Breast epithelium (tissue), 4 donors: ENCODE data around the gene IMMP2L. TPM values are rescaled to one million over a fixed set of nuclear protein-coding genes. Genes with fewer than 3 reads are reported as not detected.

Experiments
- DNase-seq, 2 donors: peaks; one replicate each; pipeline ENCODE4 v3.0.0-alpha.2; 2019; ENCODE audit warnings: low spot score in 2 of 2
- H3K27ac ChIP-seq, 2 donors: fragments of 200-600 bp; sonication (generic) in 1 of 2; one replicate each; pipeline ENCODE4 v1.5.1; 2016 to 2019; ENCODE audit warnings: mild to moderate bottlenecking in 1 of 2
- H3K27me3 ChIP-seq, 2 donors: fragments of 200-600 bp; sonication (generic) in 1 of 2; one replicate each; pipeline versions ENCODE4 v1.5.1 to v1.6.0; 2017 to 2019; ENCODE audit warnings: control low read depth in 1 of 2, mild to moderate bottlenecking in 1 of 2
- H3K36me3 ChIP-seq: fragments of 200-600 bp; one replicate; pipeline ENCODE4 v1.5.1; 2019
- H3K4me1 ChIP-seq, 2 donors: fragments of 200-600 bp; sonication (generic); one replicate each; pipeline ENCODE4 v1.5.1; 2016 to 2019; ENCODE audit warnings: control low read depth in 1 of 2
- H3K4me3 ChIP-seq, 3 donors: fragments of 200-600 bp; sonication (generic); 1 replicate in 2 of 3; 2 replicates in 1 of 3; pipeline ENCODE4 v1.5.1; 2016 to 2019; ENCODE audit warnings: mild to moderate bottlenecking in 3 of 3, moderate library complexity in 2 of 3
- H3K9me3 ChIP-seq, 2 donors: fragments of 200-600 bp; sonication (generic) in 1 of 2; one replicate each; pipeline ENCODE4 v1.5.1; 2016 to 2019; ENCODE audit warnings: control low read depth in 1 of 2
- POLR2A ChIP-seq: fragments of 450-650 bp; IDR thresholded peaks from one replicate; pipeline ENCODE4 v1.6.1; 2016; ENCODE audit warnings: antibody characterized with exemption, mild to moderate bottlenecking, moderate library complexity
- POLR2AphosphoS5 ChIP-seq, 3 donors: sonication (generic); formaldehyde crosslinking; IDR thresholded peaks; one replicate each; pipeline ENCODE4 v1.6.1; 2017; ENCODE audit warnings: antibody characterized with exemption in 3 of 3
- intact Hi-C: fragments of 100-400 bp; cut with DNase I; formaldehyde crosslinking; loops from one replicate; pipeline ENCODE4 v1.15.1; 2023; ENCODE audit warnings: low total_unique reads
- total RNA-seq, 3 donors: library from RNA; depleted of rRNA; stranded (reverse); fragments of >200 nt; gene quantifications; one replicate each; pipeline ENCODE4 v1.1.0, GENCODE V29; 2016
- TF ChIP-seq, protein P1 (sequence below), 3 donors: fragments of 450-650 bp; IDR thresholded peaks; one replicate each; pipeline ENCODE4 v1.5.1; 2016 to 2017; ENCODE audit warnings: antibody characterized with exemption in 3 of 3, mild to moderate bottlenecking in 3 of 3, moderate library complexity in 3 of 3

Gene IMMP2L
- total RNA-seq, 3 donors from 2014 or later = 19.8 to 39.7 (median 30.8) TPM

DNA sequence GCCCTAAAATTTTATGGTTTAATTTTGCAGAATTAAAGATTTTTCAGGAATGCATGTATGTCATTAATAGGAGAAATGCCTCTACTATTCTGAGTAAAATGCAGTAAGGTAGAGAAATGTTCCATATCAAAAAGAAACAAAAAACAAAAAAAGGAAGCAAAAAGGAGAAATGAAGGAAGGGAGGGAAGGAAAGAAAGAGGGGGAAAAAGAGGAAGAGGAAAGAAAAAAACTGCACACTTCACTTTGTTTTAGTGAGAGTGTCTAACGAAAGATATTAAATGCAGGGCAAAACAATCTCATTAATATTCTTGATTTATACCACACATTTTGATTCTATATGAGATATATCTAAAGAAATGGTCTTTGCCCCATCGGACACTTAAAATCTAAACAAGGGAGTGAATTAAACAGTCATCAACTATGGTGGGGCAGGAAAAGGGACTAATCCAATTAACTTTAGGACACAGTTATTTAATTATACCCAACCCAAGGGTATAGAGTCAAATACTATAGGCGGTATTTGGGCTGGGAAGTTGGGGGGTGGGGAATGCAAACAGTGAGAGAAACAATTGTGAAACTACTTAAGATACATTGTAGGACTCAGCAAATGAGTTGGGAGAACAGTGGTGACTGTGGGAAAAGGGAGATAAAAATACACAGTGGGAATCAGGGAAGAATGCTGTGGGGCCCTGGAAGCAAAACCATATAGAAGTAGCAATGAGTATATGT, 27.0 kb downstream of the IMMP2L start:
- Histone ChIP-seq H3K27ac (no peak overlapping the region), H3K9me3 (no peaks in the 10 kb centered on the region), H3K4me3 (no peak overlapping the region), H3K27me3 (no peaks in the 10 kb centered on the region), H3K36me3 (no peaks in the 10 kb centered on the region), H3K4me1 (no peaks in the 10 kb centered on the region)
- TF ChIP-seq, protein P1, sequence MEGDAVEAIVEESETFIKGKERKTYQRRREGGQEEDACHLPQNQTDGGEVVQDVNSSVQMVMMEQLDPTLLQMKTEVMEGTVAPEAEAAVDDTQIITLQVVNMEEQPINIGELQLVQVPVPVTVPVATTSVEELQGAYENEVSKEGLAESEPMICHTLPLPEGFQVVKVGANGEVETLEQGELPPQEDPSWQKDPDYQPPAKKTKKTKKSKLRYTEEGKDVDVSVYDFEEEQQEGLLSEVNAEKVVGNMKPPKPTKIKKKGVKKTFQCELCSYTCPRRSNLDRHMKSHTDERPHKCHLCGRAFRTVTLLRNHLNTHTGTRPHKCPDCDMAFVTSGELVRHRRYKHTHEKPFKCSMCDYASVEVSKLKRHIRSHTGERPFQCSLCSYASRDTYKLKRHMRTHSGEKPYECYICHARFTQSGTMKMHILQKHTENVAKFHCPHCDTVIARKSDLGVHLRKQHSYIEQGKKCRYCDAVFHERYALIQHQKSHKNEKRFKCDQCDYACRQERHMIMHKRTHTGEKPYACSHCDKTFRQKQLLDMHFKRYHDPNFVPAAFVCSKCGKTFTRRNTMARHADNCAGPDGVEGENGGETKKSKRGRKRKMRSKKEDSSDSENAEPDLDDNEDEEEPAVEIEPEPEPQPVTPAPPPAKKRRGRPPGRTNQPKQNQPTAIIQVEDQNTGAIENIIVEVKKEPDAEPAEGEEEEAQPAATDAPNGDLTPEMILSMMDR (IDR thresholded peaks at IDR 0.05) = no peak
- TF ChIP-seq POLR2A = no peak
- no peak for TF ChIP-seq POLR2AphosphoS5 (IDR thresholded peaks at IDR 0.05)
- DNase-seq = no peak
- intact Hi-C loops = no loop called here

DNA sequence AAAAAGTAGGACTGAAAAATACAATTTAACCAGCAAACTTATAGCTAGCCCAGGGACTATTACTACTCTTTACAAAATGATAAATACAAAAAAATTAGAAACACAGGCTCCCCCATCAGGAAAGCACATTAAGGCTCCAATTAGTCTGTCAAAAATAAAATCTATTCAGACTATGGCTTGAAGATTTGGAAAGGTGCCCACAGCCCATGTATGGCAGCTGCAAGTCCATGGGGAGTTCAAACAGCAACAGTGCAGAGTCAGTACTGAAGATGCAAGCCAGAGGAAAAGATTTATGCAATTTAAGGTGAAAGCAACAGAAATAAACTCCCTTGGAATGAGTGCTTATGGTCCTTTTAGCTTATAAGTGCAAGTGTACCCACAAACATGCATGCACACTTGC, 29.7 kb downstream of the IMMP2L start:
- no peak for DNase-seq
- H3K27me3 ChIP-seq = no peaks in the 10 kb centered on the region
- H3K4me3 ChIP-seq = no peak overlapping the region
- no peaks in the 10 kb centered on the region for H3K36me3 ChIP-seq
- no peaks in the 10 kb centered on the region for H3K9me3 ChIP-seq
- intact Hi-C loops = no loop called here
- no peaks in the 10 kb centered on the region for H3K4me1 ChIP-seq
- TF ChIP-seq POLR2AphosphoS5 (IDR thresholded peaks at IDR 0.05) = no peak
- TF ChIP-seq, protein P1 (IDR thresholded peaks at IDR 0.05) = no peak
- TF ChIP-seq POLR2A = no peak
- no peak overlapping the region for H3K27ac ChIP-seq

DNA sequence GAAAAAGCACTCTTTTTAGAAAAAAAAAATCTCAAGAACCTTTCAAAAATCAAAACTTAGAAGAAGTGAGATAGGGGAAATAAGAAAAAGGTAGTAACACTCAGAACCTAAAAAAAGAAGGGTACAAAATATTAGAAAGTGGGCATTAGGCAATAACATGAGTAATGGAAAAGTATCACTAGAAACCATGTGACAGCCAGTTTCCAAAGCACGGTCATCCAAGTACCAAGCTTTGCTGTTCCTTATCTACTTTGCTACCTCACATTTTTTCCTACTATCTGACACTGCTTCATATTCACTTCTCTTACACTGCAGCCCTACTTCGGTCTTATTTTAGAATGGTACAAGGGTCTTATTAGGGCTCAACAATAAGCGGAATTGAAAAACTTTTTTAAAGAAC, 30.3 kb downstream of the IMMP2L start:
- intact Hi-C loops = no loop called here
- Histone ChIP-seq H3K27me3 (no peaks in the 10 kb centered on the region), H3K36me3 (no peaks in the 10 kb centered on the region), H3K4me1 (no peaks in the 10 kb centered on the region), H3K27ac (no peak overlapping the region), H3K9me3 (no peaks in the 10 kb centered on the region), H3K4me3 (no peak overlapping the region)
- DNase-seq = no peak
- TF ChIP-seq POLR2A (no peak), POLR2AphosphoS5 (IDR thresholded peaks at IDR 0.05) (no peak)
- TF ChIP-seq, protein P1 (IDR thresholded peaks at IDR 0.05) = no peak

DNA sequence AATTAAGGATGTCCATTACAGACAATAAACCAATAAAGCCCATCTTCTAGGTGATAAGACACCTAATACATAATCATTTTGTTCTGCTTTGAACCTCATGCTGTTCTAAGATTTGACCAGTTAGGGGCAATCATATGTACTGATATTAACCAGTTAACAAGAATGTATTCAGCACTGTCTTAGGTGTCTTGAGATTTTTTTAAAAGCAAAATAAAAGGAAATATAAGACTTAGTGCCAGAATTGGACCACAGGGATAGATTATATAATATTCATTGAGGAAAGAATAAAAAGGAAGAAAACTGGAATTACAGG, 32.0 kb downstream of the IMMP2L start:
- intact Hi-C loops = no loop called here
- no peaks in the 10 kb centered on the region for H3K4me1 ChIP-seq
- no peak for TF ChIP-seq POLR2AphosphoS5 (IDR thresholded peaks at IDR 0.05)
- TF ChIP-seq, protein P1 (IDR thresholded peaks at IDR 0.05) = no peak
- TF ChIP-seq POLR2A = no peak
- no peak for DNase-seq
- no peaks in the 10 kb centered on the region for H3K9me3 ChIP-seq
- H3K27ac ChIP-seq = no peak overlapping the region
- no peaks in the 10 kb centered on the region for H3K27me3 ChIP-seq
- H3K4me3 ChIP-seq = no peak overlapping the region
- no peaks in the 10 kb centered on the region for H3K36me3 ChIP-seq

DNA sequence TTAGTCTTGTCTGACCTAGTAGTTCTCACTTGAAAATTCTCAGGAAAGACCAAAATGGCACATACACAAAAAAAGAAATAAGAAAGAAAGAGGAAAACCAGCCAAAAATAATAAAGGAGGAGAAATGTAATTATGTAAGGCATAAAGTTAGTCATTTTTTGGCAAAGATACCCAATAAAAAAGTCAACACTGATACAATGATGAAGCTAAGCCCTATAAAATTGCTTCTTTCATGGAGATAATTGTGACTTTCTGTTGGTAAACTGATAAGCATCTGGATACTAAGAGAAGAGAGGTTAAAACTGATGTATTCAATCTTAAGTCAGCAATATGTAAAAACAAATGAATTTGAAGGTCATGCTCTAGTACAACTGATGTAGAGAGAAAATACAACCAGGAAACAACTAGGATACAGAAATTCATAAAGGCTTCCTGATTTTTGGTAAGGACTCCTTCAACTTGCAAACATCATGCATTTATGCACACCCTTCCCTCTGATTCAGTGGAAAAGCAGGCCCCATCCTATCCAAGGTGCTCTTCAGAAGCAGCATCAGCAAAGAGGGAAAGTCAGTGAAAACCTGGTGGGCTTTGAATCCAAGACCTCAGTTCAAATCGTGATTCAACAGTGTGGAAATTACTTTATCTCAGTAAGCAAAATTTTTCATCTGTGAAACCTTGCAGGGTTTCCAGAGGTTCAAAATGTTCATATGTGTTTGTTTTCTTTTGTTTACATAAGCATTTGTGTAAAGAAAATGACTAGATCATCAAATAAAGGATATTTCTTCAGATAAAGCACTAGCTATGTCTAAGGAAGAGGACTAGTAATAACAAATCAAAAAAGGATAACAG, 32.6 kb downstream of the IMMP2L start:
- no peaks in the 10 kb centered on the region for H3K9me3 ChIP-seq
- no peak overlapping the region for H3K27ac ChIP-seq
- H3K4me1 ChIP-seq = no peaks in the 10 kb centered on the region
- no peaks in the 10 kb centered on the region for H3K36me3 ChIP-seq
- no peak for DNase-seq
- no peaks in the 10 kb centered on the region for H3K27me3 ChIP-seq
- intact Hi-C loops = no loop called here
- TF ChIP-seq, protein P1 (IDR thresholded peaks at IDR 0.05) = no peak
- TF ChIP-seq POLR2AphosphoS5 (IDR thresholded peaks at IDR 0.05) = no peak
- TF ChIP-seq POLR2A = no peak
- H3K4me3 ChIP-seq = no peak overlapping the region
